Activated CD4-positive, alpha-beta memory T cell treated with anti-CD3 and anti-CD28 coated beads for 36 hours (primary cell): ENCODE results near the gene PAF1. TPM values are rescaled to one million over a fixed set of nuclear protein-coding genes. Genes with fewer than 3 reads are reported as not detected.

Source experiments
- CTCF ChIA-PET: fragments of 350-600 bp; sonication (Branson Sonifier 250); formaldehyde crosslinking; loops from one replicate; lab custom pipeline; 2021; ENCODE audit warnings: antibody characterized with exemption, inconsistent platforms; lab: Charles Lee
- POLR2A ChIA-PET: fragments of 350-600 bp; sonication (Branson Sonifier 250); formaldehyde crosslinking; loops from one replicate; lab custom pipeline; 2021; ENCODE audit warnings: antibody characterized with exemption; lab: Charles Lee
- DNase-seq: peaks from one replicate; pipeline ENCODE4 v3.0.0-alpha.2; 2020
- H3K27ac Mint-ChIP-seq: one replicate; pipeline ENCODE4 v1.8.0; 2021; ENCODE audit warnings: mixed read lengths
- H3K27me3 Mint-ChIP-seq: one replicate; pipeline ENCODE4 v1.8.0; 2021; ENCODE audit warnings: mixed read lengths
- H3K36me3 Mint-ChIP-seq: one replicate; pipeline ENCODE4 v1.8.0; 2021; ENCODE audit warnings: mixed read lengths
- H3K4me1 Mint-ChIP-seq: one replicate; pipeline ENCODE4 v1.8.0; 2021; ENCODE audit warnings: low read depth, mixed read lengths
- H3K4me3 Mint-ChIP-seq: one replicate; pipeline ENCODE4 v1.8.0; 2021; ENCODE audit warnings: mild to moderate bottlenecking, mixed read lengths
- H3K9me3 Mint-ChIP-seq: one replicate; pipeline ENCODE4 v1.8.0; 2021; ENCODE audit warnings: mixed read lengths
- intact Hi-C: fragments of 100-400 bp; cut with micrococcal nuclease; formaldehyde crosslinking; loops from one replicate; pipeline ENCODE4 v1.15.1; 2023
- total RNA-seq, 2 experiments: library from RNA; stranded (reverse); gene quantifications; one replicate each; pipeline ENCODE4 v1.2.3, GENCODE V29; 2021

Gene PAF1
- 10 to 100 TPM; 41.6 to 43.8 TPM for total RNA-seq

- peaks cover 35% of the 10 kb centered on the region for H3K36me3 Mint-ChIP-seq
- H3K4me3 Mint-ChIP-seq: peak within 1 kb of the TSS; percentile 95
- intact Hi-C loops: loop anchor here (1.0 to 2.0 kb wide), 5 partner anchors 21 to 54 kb away; partner anchors contain the start of genes PLEKHG2, SAMD4B and SUPT5H
- peak; percentile 98 for DNase-seq
- H3K9me3 Mint-ChIP-seq: no peaks in the 10 kb centered on the region
- ChIA-PET CTCF (interaction anchor here (0.7 to 3.4 kb wide), 9 partner anchors 10 to 269 kb away, joined by 3 to 32 read pairs (median 5); partner anchors contain the start of genes GMFG, PAK4, PLEKHG2 and SAMD4B), POLR2A (interaction anchor here (0.7 to 2.3 kb wide), 13 partner anchors 10 to 542 kb away, joined by 3 to 32 read pairs (median 6); partner anchors contain the start of genes GMFG, PLEKHG2, RPS16 and SAMD4B)
- peak within 1 kb of the TSS; percentile 99 for H3K27ac Mint-ChIP-seq
- no peaks in the 10 kb centered on the region for H3K27me3 Mint-ChIP-seq
- peaks cover 40% of the 10 kb centered on the region for H3K4me1 Mint-ChIP-seq
These were observed at the start of gene PAF1, which contains the start of gene MED29 for GRCh38 chr19:39390751-39391437. TSS of gene PAF1 (minus strand) at chr19:39391106. CDS start at chr19:39390864, 242 bp downstream. TSS of gene MED29 (plus strand) at chr19:39391378. CDS start at chr19:39391423, 45 bp downstream.

- ChIA-PET CTCF (interaction anchor here (0.9 to 3.3 kb wide), 4 partner anchors 41 to 234 kb away, joined by 4 to 26 read pairs (median 6); partner anchors contain the start of gene EID2B), POLR2A (interaction anchor here (0.6 to 1.2 kb wide), 2 partner anchors 94 to 95 kb away, joined by 3 read pairs; no protein-coding TSS in a partner anchor)
- peaks cover 27% of the 10 kb centered on the region for H3K36me3 Mint-ChIP-seq
- H3K9me3 Mint-ChIP-seq: no peaks in the 10 kb centered on the region
- H3K27me3 Mint-ChIP-seq: no peaks in the 10 kb centered on the region
- H3K27ac Mint-ChIP-seq: no peak overlapping the region
- intact Hi-C loops: no loop called here
- no peak overlapping the region for H3K4me3 Mint-ChIP-seq
- DNase-seq: no peak
- H3K4me1 Mint-ChIP-seq: peaks cover 38% of the 10 kb centered on the region
These were observed 47.5 kb upstream of the PAF1 start for GRCh38 chr19:39438270-39438934.

GRCh38 chr19:39436350-39436716 is 45.4 kb upstream of the PAF1 start:
- DNase-seq: no peak
- intact Hi-C loops: loop anchor here (1.0 kb wide), 2 partner anchors 9 to 24 kb away; partner anchors contain the start of genes PLEKHG2 and SUPT5H
- H3K4me1 Mint-ChIP-seq: peaks cover 50% of the 10 kb centered on the region
- H3K36me3 Mint-ChIP-seq: peaks cover 38% of the 10 kb centered on the region
- H3K4me3 Mint-ChIP-seq: peak overlapping the region; percentile 100
- H3K9me3 Mint-ChIP-seq: no peaks in the 10 kb centered on the region
- ChIA-PET CTCF (interaction anchor here (0.7 to 2.0 kb wide), 9 partner anchors 22 to 100 kb away, joined by 3 to 14 read pairs (median 7); partner anchors contain the start of genes EID2B, PLEKHG2, SAMD4B and ZFP36), POLR2A (interaction anchor here (0.6 to 2.0 kb wide), 32 partner anchors 9 to 239 kb away, joined by 3 to 117 read pairs (median 7); partner anchors contain the start of genes DLL3, EID2B, GMFG and MED29)
- H3K27ac Mint-ChIP-seq: peak overlapping the region; percentile 100
- no peaks in the 10 kb centered on the region for H3K27me3 Mint-ChIP-seq

- Mint-ChIP-seq H3K27me3 (no peaks in the 10 kb centered on the region), H3K27ac (peak within 1 kb of the TSS; percentile 100), H3K4me1 (peaks cover 55% of the 10 kb centered on the region), H3K9me3 (no peaks in the 10 kb centered on the region), H3K4me3 (peak within 1 kb of the TSS; percentile 100), H3K36me3 (peaks cover 41% of the 10 kb centered on the region)
- ChIA-PET CTCF (interaction anchor here (0.7 to 2.0 kb wide), 13 partner anchors 11 to 407 kb away, joined by 3 to 14 read pairs (median 4); partner anchors contain the start of genes EID2B, PLEKHG2, SAMD4B and ZFP36), POLR2A (interaction anchor here (0.6 to 2.0 kb wide), 33 partner anchors 9 to 240 kb away, joined by 3 to 117 read pairs (median 7); partner anchors contain the start of genes DLL3, EID2B, GMFG and MED29)
- peak; percentile 100 for DNase-seq
- intact Hi-C loops: loop anchor here (1.0 kb wide), 2 partner anchors 10 to 23 kb away; partner anchors contain the start of genes PLEKHG2 and SUPT5H
These were observed 44.8 kb upstream of the PAF1 start, which contains the start of gene RPS16 for GRCh38 chr19:39435499-39436349. TSS of gene RPS16 (minus strand) at chr19:39435949. CDS start at chr19:39435895, 54 bp downstream.

GRCh38 chr19:39434123-39435076 is 43.5 kb upstream of the PAF1 start:
- Mint-ChIP-seq H3K27ac (peak overlapping the region; percentile 100), H3K36me3 (peaks cover 41% of the 10 kb centered on the region), H3K9me3 (no peaks in the 10 kb centered on the region), H3K27me3 (no peaks in the 10 kb centered on the region), H3K4me3 (peak overlapping the region; percentile 100), H3K4me1 (peaks cover 57% of the 10 kb centered on the region)
- ChIA-PET CTCF (interaction anchor here (0.6 to 2.0 kb wide), 7 partner anchors 22 to 100 kb away, joined by 3 to 14 read pairs (median 7); partner anchors contain the start of gene PLEKHG2), POLR2A (interaction anchor here (0.5 to 3.8 kb wide), 22 partner anchors 7 to 561 kb away, joined by 3 to 117 read pairs (median 10); partner anchors contain the start of genes DLL3, EID2B, GMFG and MED29)
- intact Hi-C loops: loop anchor here (5.0 kb wide), 1 partner anchor 243 kb away; no protein-coding TSS in a partner anchor
- DNase-seq: no peak

GRCh38 chr19:39433480-39434079 is 42.7 kb upstream of the PAF1 start:
- H3K4me3 Mint-ChIP-seq: peak overlapping the region; percentile 100
- ChIA-PET CTCF (interaction anchor here (0.6 to 0.9 kb wide), 2 partner anchors 36 to 101 kb away, joined by 3 to 5 read pairs; no protein-coding TSS in a partner anchor), POLR2A (interaction anchor here (0.7 to 3.8 kb wide), 9 partner anchors 8 to 92 kb away, joined by 4 to 24 read pairs (median 7); partner anchors contain the start of genes PLEKHG2, SAMD4B, SUPT5H and ZFP36)
- H3K27me3 Mint-ChIP-seq: no peaks in the 10 kb centered on the region
- intact Hi-C loops: loop anchor here (5.0 kb wide), 1 partner anchor 244 kb away; no protein-coding TSS in a partner anchor
- peak overlapping the region; percentile 100 for H3K27ac Mint-ChIP-seq
- DNase-seq: no peak
- no peaks in the 10 kb centered on the region for H3K9me3 Mint-ChIP-seq
- H3K36me3 Mint-ChIP-seq: peaks cover 41% of the 10 kb centered on the region
- H3K4me1 Mint-ChIP-seq: peaks cover 57% of the 10 kb centered on the region

- H3K9me3 Mint-ChIP-seq: no peaks in the 10 kb centered on the region
- peaks cover 57% of the 10 kb centered on the region for H3K4me1 Mint-ChIP-seq
- H3K27ac Mint-ChIP-seq: peak overlapping the region; percentile 100
- H3K36me3 Mint-ChIP-seq: peaks cover 41% of the 10 kb centered on the region
- CTCF ChIA-PET: interaction anchor here (0.8 kb wide), 1 partner anchor 35 kb away, joined by 3 read pairs; no protein-coding TSS in a partner anchor
- no peak for DNase-seq
- intact Hi-C loops: loop anchor here (5.0 kb wide), 1 partner anchor 245 kb away; no protein-coding TSS in a partner anchor
- peak overlapping the region; percentile 31 for H3K4me3 Mint-ChIP-seq
- POLR2A ChIA-PET: interaction anchor here (0.7 to 3.8 kb wide), 8 partner anchors 8 to 97 kb away, joined by 3 to 24 read pairs (median 8); partner anchors contain the start of genes GMFG, SAMD4B, SUPT5H and TIMM50
- no peaks in the 10 kb centered on the region for H3K27me3 Mint-ChIP-seq
These were observed 41.7 kb upstream of the PAF1 start for GRCh38 chr19:39432677-39433025.

GRCh38 chr19:39430675-39431593 is 40.0 kb upstream of the PAF1 start:
- H3K27ac Mint-ChIP-seq: peak overlapping the region; percentile 100
- CTCF ChIA-PET: interaction anchor here (0.9 to 1.3 kb wide), 2 partner anchors 10 to 19 kb away, joined by 3 to 4 read pairs; partner anchors contain the start of gene PLEKHG2
- H3K4me3 Mint-ChIP-seq: peak overlapping the region; percentile 54
- POLR2A ChIA-PET: interaction anchor here (0.6 to 3.8 kb wide), 3 partner anchors 14 to 22 kb away, joined by 5 to 24 read pairs (median 5); partner anchors contain the start of genes PLEKHG2 and SUPT5H
- no peaks in the 10 kb centered on the region for H3K9me3 Mint-ChIP-seq
- DNase-seq: peak; percentile 94
- peaks cover 46% of the 10 kb centered on the region for H3K4me1 Mint-ChIP-seq
- no peaks in the 10 kb centered on the region for H3K27me3 Mint-ChIP-seq
- peaks cover 41% of the 10 kb centered on the region for H3K36me3 Mint-ChIP-seq
- intact Hi-C loops: loop anchor here (1.0 to 5.0 kb wide), 6 partner anchors 14 to 246 kb away; partner anchors contain the start of genes MED29, PAF1, PLEKHG2 and SUPT5H
